Right atrium auricular region (tissue), 2 donors: Measurements from ENCODE around the gene TYROBP. TPM values are rescaled to one million over a fixed set of nuclear protein-coding genes. Genes with fewer than 3 reads are reported as not detected.
"Not testable (repeated sequence)": the region's sequence is repeated elsewhere in the genome, so short reads cannot be mapped to it uniquely, and the experiment has no call there.

Experiments
- DNase-seq: peaks from one replicate; pipeline ENCODE4 v3.0.0-alpha.2; 2019; ENCODE audit warnings: low spot score
- H3K27ac ChIP-seq, 2 donors: fragments of 200-600 bp; sonication (generic); 1 replicate in 1 of 2; 2 replicates in 1 of 2; pipeline ENCODE4 v1.5.1; 2016 to 2019
- H3K27me3 ChIP-seq, 2 donors: fragments of 200-600 bp; sonication (generic); one replicate each; pipeline versions ENCODE4 v1.5.1 to v1.6.0; 2017 to 2019
- H3K36me3 ChIP-seq: fragments of 200-600 bp; sonication (generic); one replicate; pipeline ENCODE4 v1.5.1; 2016
- H3K4me1 ChIP-seq, 2 donors: fragments of 200-600 bp; sonication (generic); one replicate each; pipeline versions ENCODE4 v1.5.1 to v1.6.0; 2017 to 2019
- H3K4me3 ChIP-seq, 2 donors: fragments of 200-600 bp; sonication (generic); 1 replicate in 1 of 2; 2 replicates in 1 of 2; pipeline ENCODE4 v1.5.1; 2017 to 2019; ENCODE audit warnings: mild to moderate bottlenecking in 1 of 2, moderate library complexity in 1 of 2
- H3K9me3 ChIP-seq, 2 donors: fragments of 200-600 bp; sonication (generic); one replicate each; pipeline ENCODE4 v1.5.1; 2019
- total RNA-seq, 2 donors: library from RNA; depleted of rRNA; stranded (reverse); fragments of >200 nt; gene quantifications; one replicate each; pipeline ENCODE4 v1.1.0, GENCODE V29; 2016
- TF ChIP-seq, protein P1 (sequence below), 2 donors: fragments of 200-600 bp; sonication (generic); IDR thresholded peaks; one replicate each; pipeline ENCODE4 v1.5.1; 2019; ENCODE audit warnings: antibody characterized with exemption in 2 of 2

TYROBP gene
- total RNA-seq, 2 donors from 2014 or later: 26.1 to 85.4 TPM

DNA sequence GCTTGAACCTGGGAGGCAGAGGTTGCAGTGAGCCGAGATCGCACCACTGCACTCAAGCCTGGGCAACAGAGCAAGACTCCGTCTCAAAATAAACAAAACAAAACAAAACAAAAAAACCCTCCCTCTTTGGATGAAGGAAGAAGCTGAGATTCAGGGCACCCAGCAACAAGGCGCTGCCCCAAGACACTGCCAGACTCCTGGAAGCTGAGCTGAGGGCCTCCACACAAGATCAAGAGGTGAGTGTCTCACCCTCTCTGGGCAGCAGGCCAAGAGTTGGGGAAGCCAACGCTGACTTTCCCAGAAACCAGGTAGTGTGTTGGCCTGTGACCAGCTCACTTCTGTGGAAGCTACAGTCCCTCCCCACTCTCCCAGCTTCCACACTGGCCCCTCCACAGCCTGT lies 3.7 kb upstream of the TYROBP start:
- no peaks in the 10 kb centered on the region for H3K36me3 ChIP-seq
- H3K27me3 ChIP-seq: no peaks in the 10 kb centered on the region
- no peak overlapping the region for H3K27ac ChIP-seq
- H3K4me1 ChIP-seq: no peaks in the 10 kb centered on the region
- no peak overlapping the region for H3K4me3 ChIP-seq
- no peaks in the 10 kb centered on the region for H3K9me3 ChIP-seq
- TF ChIP-seq, protein P1, sequence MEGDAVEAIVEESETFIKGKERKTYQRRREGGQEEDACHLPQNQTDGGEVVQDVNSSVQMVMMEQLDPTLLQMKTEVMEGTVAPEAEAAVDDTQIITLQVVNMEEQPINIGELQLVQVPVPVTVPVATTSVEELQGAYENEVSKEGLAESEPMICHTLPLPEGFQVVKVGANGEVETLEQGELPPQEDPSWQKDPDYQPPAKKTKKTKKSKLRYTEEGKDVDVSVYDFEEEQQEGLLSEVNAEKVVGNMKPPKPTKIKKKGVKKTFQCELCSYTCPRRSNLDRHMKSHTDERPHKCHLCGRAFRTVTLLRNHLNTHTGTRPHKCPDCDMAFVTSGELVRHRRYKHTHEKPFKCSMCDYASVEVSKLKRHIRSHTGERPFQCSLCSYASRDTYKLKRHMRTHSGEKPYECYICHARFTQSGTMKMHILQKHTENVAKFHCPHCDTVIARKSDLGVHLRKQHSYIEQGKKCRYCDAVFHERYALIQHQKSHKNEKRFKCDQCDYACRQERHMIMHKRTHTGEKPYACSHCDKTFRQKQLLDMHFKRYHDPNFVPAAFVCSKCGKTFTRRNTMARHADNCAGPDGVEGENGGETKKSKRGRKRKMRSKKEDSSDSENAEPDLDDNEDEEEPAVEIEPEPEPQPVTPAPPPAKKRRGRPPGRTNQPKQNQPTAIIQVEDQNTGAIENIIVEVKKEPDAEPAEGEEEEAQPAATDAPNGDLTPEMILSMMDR (IDR thresholded peaks at IDR 0.05): no peak
- DNase-seq: no peak

GRCh38 chr19:35911173-35911572 lies 3.1 kb upstream of the TYROBP start:
- no peaks in the 10 kb centered on the region for H3K36me3 ChIP-seq
- TF ChIP-seq, protein P1 (IDR thresholded peaks at IDR 0.05): no peak
- no peak for DNase-seq
- H3K27ac ChIP-seq: no peak overlapping the region
- H3K9me3 ChIP-seq: no peaks in the 10 kb centered on the region
- no peak overlapping the region for H3K4me3 ChIP-seq
- no peaks in the 10 kb centered on the region for H3K27me3 ChIP-seq
- no peaks in the 10 kb centered on the region for H3K4me1 ChIP-seq

- H3K36me3 ChIP-seq, H3K4me3 ChIP-seq, DNase-seq, H3K9me3 ChIP-seq, H3K27ac ChIP-seq, H3K4me1 ChIP-seq, H3K27me3 ChIP-seq: not testable (repeated sequence)
Measured at GRCh38 chr19:35910355-35910754, 2.3 kb upstream of the TYROBP start.

- TF ChIP-seq, protein P1 (IDR thresholded peaks at IDR 0.05): no peak
Measured at GRCh38 chr19:35909684-35910035, 1.6 kb upstream of the TYROBP start.

DNA sequence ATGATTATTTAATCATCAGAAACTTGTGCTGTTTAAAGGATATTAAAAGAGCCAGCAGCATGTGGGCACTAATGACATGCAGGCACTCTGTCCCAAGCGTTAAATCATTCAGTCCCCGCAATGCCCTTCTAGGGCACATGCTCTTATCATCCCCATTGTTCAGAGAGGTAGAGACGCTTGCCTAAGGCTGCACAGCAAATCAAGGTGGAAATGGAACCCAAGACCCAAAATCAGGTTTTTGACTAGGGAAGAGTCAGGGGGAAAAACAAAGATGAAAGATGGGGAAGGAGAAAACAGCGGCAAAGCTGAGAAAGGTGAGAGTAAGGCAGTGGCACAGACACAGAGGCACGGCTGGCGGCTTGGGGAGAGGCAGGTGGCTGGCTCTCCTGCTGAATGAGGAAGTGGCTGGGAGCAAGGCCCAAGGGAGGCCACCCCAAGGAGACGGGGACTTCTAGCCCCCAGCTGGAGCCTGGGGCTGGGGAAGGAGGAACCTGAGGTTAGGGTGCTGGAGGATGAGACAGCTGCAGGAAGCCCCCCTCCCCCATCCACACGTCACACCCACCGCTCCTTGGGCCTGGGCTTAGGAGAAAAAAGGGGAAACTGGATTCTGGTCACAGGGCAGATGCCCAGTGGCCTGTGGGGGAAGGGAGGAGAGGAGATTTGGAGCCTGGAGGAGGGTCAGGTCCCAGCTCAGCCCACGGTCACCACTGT lies 1.0 kb upstream of the TYROBP start:
- H3K9me3 ChIP-seq: no peaks in the 10 kb centered on the region
- no peaks in the 10 kb centered on the region for H3K27me3 ChIP-seq
- TF ChIP-seq, protein P1 (IDR thresholded peaks at IDR 0.05): no peak
- peak; percentile 75 for DNase-seq
- H3K4me1 ChIP-seq: no peaks in the 10 kb centered on the region
- H3K27ac ChIP-seq: peak overlapping the region; percentile 11 to 51
- no peaks in the 10 kb centered on the region for H3K36me3 ChIP-seq
- no peak overlapping the region for H3K4me3 ChIP-seq

More at GRCh38 chr19:35909684-35910035, 1.6 kb upstream of the TYROBP start:
- H3K4me3 ChIP-seq: no peak overlapping the region
- DNase-seq: no peak
- no peaks in the 10 kb centered on the region for H3K4me1 ChIP-seq
- H3K9me3 ChIP-seq: no peaks in the 10 kb centered on the region
- H3K36me3 ChIP-seq: no peaks in the 10 kb centered on the region
- no peaks in the 10 kb centered on the region for H3K27me3 ChIP-seq
- peak overlapping the region in 1 of 2 donors; percentile 31 for H3K27ac ChIP-seq

DNA sequence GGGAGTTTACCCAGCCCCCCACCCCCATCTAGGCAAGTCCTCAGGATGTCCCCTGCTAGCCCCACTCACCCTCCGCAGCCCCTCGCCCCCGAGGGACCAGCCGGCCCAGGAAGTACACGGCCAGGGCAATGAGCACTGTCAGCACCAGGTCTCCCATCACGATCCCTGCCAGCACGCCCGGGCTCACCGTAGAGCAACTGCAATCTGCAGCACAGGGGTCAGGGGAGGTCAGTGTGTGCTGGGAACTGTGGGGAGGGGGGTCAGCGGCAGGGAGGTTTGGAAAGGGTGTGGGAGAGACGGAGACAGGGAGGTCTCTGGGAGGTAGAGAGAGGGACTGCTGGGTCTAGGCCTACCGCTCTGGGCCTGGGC lies 734 bp downstream of the TYROBP start:
- peak overlapping the region; percentile 11 to 32 for H3K4me3 ChIP-seq

More for the DNA sequence above, 734 bp downstream of the TYROBP start:
- H3K36me3 ChIP-seq: no peaks in the 10 kb centered on the region
- TF ChIP-seq, protein P1 (IDR thresholded peaks at IDR 0.05): no peak
- no peaks in the 10 kb centered on the region for H3K4me1 ChIP-seq
- H3K27ac ChIP-seq: peak overlapping the region; percentile 17 to 58
- no peak for DNase-seq
- H3K27me3 ChIP-seq: no peaks in the 10 kb centered on the region
- no peaks in the 10 kb centered on the region for H3K9me3 ChIP-seq
